Measurements from ENCODE around the gene FASN. TPM values are rescaled to one million over a fixed set of nuclear protein-coding genes. Genes with fewer than 3 reads are reported as not detected.

FASN gene
- total RNA-seq, 6 donors from 2014 or later, result 191 to 805 (median 577) TPM

- Histone ChIP-seq H3K4me3 (no peak overlapping the region), H3K9me3 (no peaks in the 10 kb centered on the region), H3K4me1 (peaks cover 20 to 44% (median 26%) of the 10 kb centered on the region in 4 donors), H3K27me3 (no peaks in the 10 kb centered on the region), H3K36me3 (peaks cover 11 to 60% (median 55%) of the 10 kb centered on the region in 4 donors), H3K27ac (no peak overlapping the region)
- ATAC-seq (ENCODE audit: low FRiP score in 2 of 2) (no peak), DNase-seq (no peak)
- WGBS, 2 donors, result 94 to 99% methylated on average over 17 to 28 of the region's 28 CpGs
- TF ChIP-seq POLR2AphosphoS5 (IDR thresholded peaks at IDR 0.05) (no peak), EP300 (IDR thresholded peaks at IDR 0.05) (no peak), POLR2A (IDR thresholded peaks at IDR 0.05) (no peak), CTCF (IDR thresholded peaks at IDR 0.05) (no peak)
These were observed 44.3 kb downstream of the FASN start for GRCh38 chr17:82053556-82054263.

GRCh38 chr17:82053130-82053529 is 44.9 kb downstream of the FASN start:
- peaks cover 20 to 44% (median 26%) of the 10 kb centered on the region in 4 donors for H3K4me1 ChIP-seq
- H3K36me3 ChIP-seq, result peaks cover 11 to 60% (median 52%) of the 10 kb centered on the region in 4 donors
- H3K27me3 ChIP-seq, result no peaks in the 10 kb centered on the region
- no peak overlapping the region for H3K27ac ChIP-seq
- peak overlapping the region in 2 of 4 donors; percentile 87 to 95 for H3K4me3 ChIP-seq
- no peak for DNase-seq
- H3K9me3 ChIP-seq, result no peaks in the 10 kb centered on the region
- TF ChIP-seq EP300 (IDR thresholded peaks at IDR 0.05), result no peak
- TF ChIP-seq CTCF (IDR thresholded peaks at IDR 0.05), result no peak
- TF ChIP-seq POLR2A (IDR thresholded peaks at IDR 0.05), result no peak
- no peak for TF ChIP-seq POLR2AphosphoS5 (IDR thresholded peaks at IDR 0.05)
- no peak for ATAC-seq (ENCODE audit: low FRiP score in 2 of 2)
- 88 to 90% methylated on average over 8 to 16 of the region's 19 CpGs for WGBS, 2 donors

- TF ChIP-seq EP300 (IDR thresholded peaks at IDR 0.05) (no peak), POLR2A (IDR thresholded peaks at IDR 0.05) (no peak), POLR2AphosphoS5 (IDR thresholded peaks at IDR 0.05) (no peak), CTCF (IDR thresholded peaks at IDR 0.05) (no peak)
These were observed 45.4 kb downstream of the FASN start for GRCh38 chr17:82052638-82053059.

GRCh38 chr17:82051776-82052637 is 46.0 kb downstream of the FASN start, which contains the start of the genes GPS1 and RFNG:
Gene GPS1 (plus strand): TSS chr17:82051898. CDS start chr17:82051932, 34 bp downstream.
Gene RFNG (minus strand): TSS chr17:82051811. CDS start chr17:82051766, 45 bp downstream.
- ATAC-seq (ENCODE audit: low FRiP score in 2 of 2) (peak in 1 of 2 donors; percentile 73), DNase-seq (peak; percentile 75 to 98)
- peaks cover 11 to 60% (median 46%) of the 10 kb centered on the region in 4 donors for H3K36me3 ChIP-seq
- H3K4me3 ChIP-seq, result peak within 1 kb of the TSS; percentile 51 to 99 (median 91)
- H3K4me1 ChIP-seq, result peaks cover 20 to 44% (median 26%) of the 10 kb centered on the region in 4 donors
- H3K9me3 ChIP-seq, result no peaks in the 10 kb centered on the region
- H3K27me3 ChIP-seq, result no peaks in the 10 kb centered on the region
- peak within 1 kb of the TSS; percentile 59 to 81 (median 67) for H3K27ac ChIP-seq
- 1% methylated on average over 33 of the region's 94 CpGs; no CpG with 5 or more reads in 1 of the 2 donors for WGBS, 2 donors
- peak; percentile 34 to 53 for TF ChIP-seq POLR2AphosphoS5 (IDR thresholded peaks at IDR 0.05)
- TF ChIP-seq POLR2A (IDR thresholded peaks at IDR 0.05), result peak in 2 of 4 donors; percentile 15 to 60
- no peak for TF ChIP-seq CTCF (IDR thresholded peaks at IDR 0.05)
- TF ChIP-seq EP300 (IDR thresholded peaks at IDR 0.05), result no peak

More at GRCh38 chr17:82052638-82053059, 45.4 kb downstream of the FASN start:
- 36 to 66% methylated on average over 4 to 13 of the region's 19 CpGs for WGBS, 2 donors
- Histone ChIP-seq H3K9me3 (no peaks in the 10 kb centered on the region), H3K4me3 (peak overlapping the region; percentile 33 to 99 (median 91)), H3K27ac (peak overlapping the region in 2 of 4 donors; percentile 35 to 81), H3K36me3 (peaks cover 11 to 60% (median 50%) of the 10 kb centered on the region in 4 donors), H3K27me3 (no peaks in the 10 kb centered on the region), H3K4me1 (peaks cover 20 to 44% (median 26%) of the 10 kb centered on the region in 4 donors)
- ATAC-seq (ENCODE audit: low FRiP score in 2 of 2), result no peak
- no peak for DNase-seq
